ENCODE data around the gene PYM1. TPM values are rescaled to one million over a fixed set of nuclear protein-coding genes. Genes with fewer than 3 reads are reported as not detected.

PYM1 gene
- total RNA-seq, 1 experiment from 2014 or later = 58.9 TPM

DNA sequence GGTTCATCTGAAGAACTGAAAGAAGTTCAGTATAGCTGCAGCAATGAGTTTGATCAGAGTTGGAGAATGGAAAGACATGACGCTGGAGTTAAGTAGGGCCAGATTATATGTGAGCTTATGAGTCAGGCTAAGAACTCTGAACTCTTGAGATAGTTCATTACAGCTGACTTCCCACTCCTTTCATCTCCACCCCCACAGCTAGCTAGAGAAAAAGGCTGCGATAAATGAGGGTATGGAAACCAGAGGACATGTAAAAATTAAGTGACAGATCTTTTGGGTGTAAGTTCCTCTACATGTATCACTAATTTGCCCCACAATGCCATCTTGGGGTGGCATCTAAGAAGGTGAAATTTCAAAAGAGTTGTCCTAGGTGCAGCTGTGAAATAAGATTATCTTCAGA lies 28.6 kb downstream of the PYM1 start:
- TF ChIP-seq, protein P1, sequence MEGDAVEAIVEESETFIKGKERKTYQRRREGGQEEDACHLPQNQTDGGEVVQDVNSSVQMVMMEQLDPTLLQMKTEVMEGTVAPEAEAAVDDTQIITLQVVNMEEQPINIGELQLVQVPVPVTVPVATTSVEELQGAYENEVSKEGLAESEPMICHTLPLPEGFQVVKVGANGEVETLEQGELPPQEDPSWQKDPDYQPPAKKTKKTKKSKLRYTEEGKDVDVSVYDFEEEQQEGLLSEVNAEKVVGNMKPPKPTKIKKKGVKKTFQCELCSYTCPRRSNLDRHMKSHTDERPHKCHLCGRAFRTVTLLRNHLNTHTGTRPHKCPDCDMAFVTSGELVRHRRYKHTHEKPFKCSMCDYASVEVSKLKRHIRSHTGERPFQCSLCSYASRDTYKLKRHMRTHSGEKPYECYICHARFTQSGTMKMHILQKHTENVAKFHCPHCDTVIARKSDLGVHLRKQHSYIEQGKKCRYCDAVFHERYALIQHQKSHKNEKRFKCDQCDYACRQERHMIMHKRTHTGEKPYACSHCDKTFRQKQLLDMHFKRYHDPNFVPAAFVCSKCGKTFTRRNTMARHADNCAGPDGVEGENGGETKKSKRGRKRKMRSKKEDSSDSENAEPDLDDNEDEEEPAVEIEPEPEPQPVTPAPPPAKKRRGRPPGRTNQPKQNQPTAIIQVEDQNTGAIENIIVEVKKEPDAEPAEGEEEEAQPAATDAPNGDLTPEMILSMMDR (conservative IDR thresholded peaks at IDR 0.05) = no peak
- no peak overlapping the region for H3K4me2 ChIP-seq (ENCODE audit: insufficient read depth, insufficient read length, low read length)
- no peaks in the 10 kb centered on the region for H3K79me2 ChIP-seq (ENCODE audit: insufficient read depth, low read length)
- no peak overlapping the region for H3K9ac ChIP-seq (ENCODE audit: extremely low read depth, insufficient read length, low read length)
- no peak overlapping the region for H2BK5ac ChIP-seq (ENCODE audit: insufficient read length, low read length)
- no peak overlapping the region for H3K4me3 Mint-ChIP-seq
- H4K91ac ChIP-seq (ENCODE audit: insufficient read length, low read depth, low read length) = no peak overlapping the region
- no peak overlapping the region for H3K18ac ChIP-seq (ENCODE audit: insufficient read length, low read depth, low read length)
- no peak overlapping the region for H2BK20ac ChIP-seq (ENCODE audit: low read depth, low read length, poor library complexity, severe bottlenecking)
- H3K27ac Mint-ChIP-seq = peak overlapping the region in 1 of 3 experiments; percentile 23; a peak in 2 of 7 replicates
- H3K27me3 ChIP-seq (ENCODE audit: insufficient read depth, low read length) = no peaks in the 10 kb centered on the region
- no peaks in the 10 kb centered on the region for H3K9me3 ChIP-seq (ENCODE audit: control insufficient read depth, low read depth, low read length)
- H2BK120ac ChIP-seq (ENCODE audit: low read depth, low read length, poor library complexity, severe bottlenecking) = no peak overlapping the region
- no peak overlapping the region for H3K4ac ChIP-seq (ENCODE audit: low read depth, low read length)
- H2AK5ac ChIP-seq (ENCODE audit: insufficient read length, low read length) = no peak overlapping the region
- no peak overlapping the region for H3K27ac ChIP-seq (ENCODE audit: insufficient read length, low read depth, low read length)
- no peaks in the 10 kb centered on the region for H3K9me3 Mint-ChIP-seq
- H3K14ac ChIP-seq (ENCODE audit: insufficient read depth, low read length) = no peak overlapping the region
- H3K27me3 Mint-ChIP-seq (ENCODE audit: low read depth) = no peaks in the 10 kb centered on the region
- H3K23me2 ChIP-seq (ENCODE audit: insufficient read length, low read depth, low read length, poor library complexity, severe bottlenecking) = no peaks in the 10 kb centered on the region
- H2BK15ac ChIP-seq (ENCODE audit: low read depth, low read length) = no peak overlapping the region
- H4K5ac ChIP-seq (ENCODE audit: insufficient read length, low read depth, low read length) = no peak overlapping the region
- no peak overlapping the region for H3T11ph ChIP-seq (ENCODE audit: low read length)
- no peaks in the 10 kb centered on the region for H3K4me1 ChIP-seq (ENCODE audit: insufficient read depth, low read length)
- H3K4me1 Mint-ChIP-seq = no peaks in the 10 kb centered on the region
- H3K23ac ChIP-seq (ENCODE audit: insufficient read length, low read depth, low read length) = no peak overlapping the region
- H2BK12ac ChIP-seq (ENCODE audit: insufficient read length, low read depth, low read length) = no peak overlapping the region
- H3K56ac ChIP-seq (ENCODE audit: insufficient read length, low read depth, low read length) = no peak overlapping the region
- WGBS (ENCODE audit: extremely low coverage, insufficient read length, low lambda C conversion rate) = no CpG with 5 or more reads among the region's 2 CpGs
- no peaks in the 10 kb centered on the region for H3K79me1 ChIP-seq (ENCODE audit: insufficient read depth, low read depth, low read length, poor library complexity, severe bottlenecking)
- no peak overlapping the region for H4K8ac ChIP-seq (replicated peaks; ENCODE audit: insufficient read length, low read depth, low read length)
- no peaks in the 10 kb centered on the region for H4K20me1 ChIP-seq (ENCODE audit: control insufficient read depth, insufficient read depth, insufficient read length)
- peaks cover 21 to 30% (median 27%) of the 10 kb centered on the region in 3 experiments for H3K36me3 Mint-ChIP-seq (ENCODE audit: insufficient read depth in 1 of 3, low read depth in 3 of 3)
- DNase-seq = no peak
- no peak overlapping the region for H2AFZ ChIP-seq (ENCODE audit: low read length)
